ENCODE results near the gene CTIF.

DNA sequence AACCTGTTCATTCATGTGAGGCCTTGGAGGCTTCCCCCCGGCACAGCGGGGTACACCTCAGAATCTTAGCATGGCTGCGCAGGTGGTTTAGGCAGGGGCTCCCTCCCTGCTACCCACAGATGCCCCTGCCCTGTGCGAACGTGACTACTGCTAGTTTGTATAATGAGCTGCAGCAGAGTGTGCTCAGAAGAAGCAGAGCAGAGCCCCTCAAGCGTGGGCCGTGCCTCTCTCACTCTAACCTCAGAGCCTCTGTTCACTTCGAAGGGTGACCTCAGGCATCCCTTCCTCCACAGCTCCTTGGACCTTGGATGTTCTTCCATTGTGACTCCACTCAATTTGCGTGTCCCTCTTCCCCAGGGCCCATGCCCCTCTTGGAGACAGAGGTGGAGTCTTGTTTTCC lies 161.6 kb downstream of the CTIF start:
- TF ChIP-seq, protein P1, sequence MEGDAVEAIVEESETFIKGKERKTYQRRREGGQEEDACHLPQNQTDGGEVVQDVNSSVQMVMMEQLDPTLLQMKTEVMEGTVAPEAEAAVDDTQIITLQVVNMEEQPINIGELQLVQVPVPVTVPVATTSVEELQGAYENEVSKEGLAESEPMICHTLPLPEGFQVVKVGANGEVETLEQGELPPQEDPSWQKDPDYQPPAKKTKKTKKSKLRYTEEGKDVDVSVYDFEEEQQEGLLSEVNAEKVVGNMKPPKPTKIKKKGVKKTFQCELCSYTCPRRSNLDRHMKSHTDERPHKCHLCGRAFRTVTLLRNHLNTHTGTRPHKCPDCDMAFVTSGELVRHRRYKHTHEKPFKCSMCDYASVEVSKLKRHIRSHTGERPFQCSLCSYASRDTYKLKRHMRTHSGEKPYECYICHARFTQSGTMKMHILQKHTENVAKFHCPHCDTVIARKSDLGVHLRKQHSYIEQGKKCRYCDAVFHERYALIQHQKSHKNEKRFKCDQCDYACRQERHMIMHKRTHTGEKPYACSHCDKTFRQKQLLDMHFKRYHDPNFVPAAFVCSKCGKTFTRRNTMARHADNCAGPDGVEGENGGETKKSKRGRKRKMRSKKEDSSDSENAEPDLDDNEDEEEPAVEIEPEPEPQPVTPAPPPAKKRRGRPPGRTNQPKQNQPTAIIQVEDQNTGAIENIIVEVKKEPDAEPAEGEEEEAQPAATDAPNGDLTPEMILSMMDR (conservative IDR thresholded peaks at IDR 0.05; ENCODE audit: low read depth, low read length), result no peak
- TF ChIP-seq EZH2phosphoT487 (IDR thresholded peaks at IDR 0.05; ENCODE audit: borderline replicate concordance, low read length), result no peak
